GM18508 (cell line): Measurements from ENCODE around the gene CCDC182.

ENCODE experiments used
- ATAC-seq: cut with Tn5 transposase; IDR thresholded peaks from one replicate; pipeline ENCODE4 v1.9.1; 2021; ENCODE audit warnings: moderate number of reproducible peaks; ENCODE audit not compliant: insufficient read depth, unreplicated experiment

Gene CCDC182

GRCh38 chr17:57732062-57732461, 13.0 kb downstream of the CCDC182 start:
- ATAC-seq: no peak

- ATAC-seq: no peak
These were observed 14.9 kb downstream of the CCDC182 start for GRCh38 chr17:57730026-57730701.

- ATAC-seq: no peak
These were observed 17.4 kb downstream of the CCDC182 start for GRCh38 chr17:57727630-57728175.

GRCh38 chr17:57726838-57727237, 18.3 kb downstream of the CCDC182 start:
- no peak for ATAC-seq

GRCh38 chr17:57726213-57726790, 18.8 kb downstream of the CCDC182 start:
- no peak for ATAC-seq

GRCh38 chr17:57724729-57725125, 20.4 kb downstream of the CCDC182 start:
- no peak for ATAC-seq

GRCh38 chr17:57724026-57724728, 20.9 kb downstream of the CCDC182 start:
- no peak for ATAC-seq

- ATAC-seq: no peak
These were observed 21.6 kb downstream of the CCDC182 start for GRCh38 chr17:57723427-57724025.

GRCh38 chr17:57722704-57723043, 22.4 kb downstream of the CCDC182 start:
- no peak for ATAC-seq

- ATAC-seq: no peak
These were observed 23.0 kb downstream of the CCDC182 start for GRCh38 chr17:57721967-57722703.

GRCh38 chr17:57720386-57721035, 24.6 kb downstream of the CCDC182 start:
- ATAC-seq: no peak

GRCh38 chr17:57718878-57719277, 26.2 kb downstream of the CCDC182 start:
- no peak for ATAC-seq

- ATAC-seq: no peak
These were observed 29.1 kb downstream of the CCDC182 start for GRCh38 chr17:57715981-57716380.

- no peak for ATAC-seq
These were observed 30.4 kb downstream of the CCDC182 start for GRCh38 chr17:57714665-57715180.

GRCh38 chr17:57713140-57713539, 32.0 kb downstream of the CCDC182 start:
- ATAC-seq: no peak

- ATAC-seq: no peak
These were observed 36.7 kb downstream of the CCDC182 start for GRCh38 chr17:57708410-57708809.

GRCh38 chr17:57707892-57708291, 37.2 kb downstream of the CCDC182 start:
- no peak for ATAC-seq

GRCh38 chr17:57706761-57707160, 38.3 kb downstream of the CCDC182 start:
- no peak for ATAC-seq

- no peak for ATAC-seq
These were observed 39.0 kb downstream of the CCDC182 start for GRCh38 chr17:57705921-57706695.
